ENCODE data around the gene MOB1B. TPM values are rescaled to one million over a fixed set of nuclear protein-coding genes. Genes with fewer than 3 reads are reported as not detected.

MOB1B gene
- total and polyA plus RNA-seq, 2 experiments from 2014 or later = 7.9 to 30.2 TPM

DNA sequence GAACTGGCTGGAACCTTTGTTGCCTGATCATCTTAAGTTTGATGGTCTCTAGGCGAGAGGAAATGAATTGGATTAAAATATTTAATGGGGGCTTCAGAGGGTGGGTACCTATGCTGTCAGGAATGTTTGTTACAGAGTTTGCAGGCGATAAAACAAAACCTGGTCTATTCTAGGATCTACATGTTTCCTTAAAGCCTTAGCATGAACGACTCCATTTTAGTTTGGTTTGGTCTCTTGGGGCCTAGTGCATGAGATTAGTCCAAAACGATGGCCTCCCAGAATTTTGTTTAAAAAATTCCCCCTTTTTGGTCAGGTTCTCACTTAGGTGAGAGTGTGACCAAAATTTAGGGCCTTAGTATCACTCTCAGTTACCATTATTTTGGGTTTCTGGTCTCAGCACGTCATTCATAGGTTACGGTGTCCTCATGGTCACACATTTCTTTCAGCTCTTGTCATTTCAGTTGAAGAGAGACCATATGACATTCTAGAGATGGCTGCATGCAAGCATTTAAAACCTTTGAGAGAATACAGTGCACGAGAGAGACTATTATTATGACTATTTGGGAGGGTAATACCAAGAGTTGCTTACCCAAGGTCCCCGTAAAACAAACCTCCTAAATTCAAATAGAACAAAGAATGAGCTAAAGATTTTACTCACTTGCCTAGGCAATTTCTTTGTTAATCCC is 13.8 kb downstream of the MOB1B start:
- H3K27me3 Mint-ChIP-seq (ENCODE audit: insufficient read depth, low read depth, poor library complexity) = peaks cover 4% of the 10 kb centered on the region
- no peaks in the 10 kb centered on the region for H3K27me3 ChIP-seq (ENCODE audit: insufficient read depth)
- ATAC-seq (no peak), DNase-seq (ENCODE audit: low spot score) (no peak)
- H3K9me3 Mint-ChIP-seq = peaks cover 19% of the 10 kb centered on the region
- no peak overlapping the region for H3K4me2 ChIP-seq
- TF ChIP-seq ZNF114 (CRISPR knock-in tag; IDR thresholded peaks at IDR 0.05) (no peak), EZH2 (IDR thresholded peaks at IDR 0.05; ENCODE audit: low read depth, unreplicated experiment) (no peak), JUNB (IDR thresholded peaks at IDR 0.05; ENCODE audit: unreplicated experiment) (no peak), EZH2phosphoT487 (IDR thresholded peaks at IDR 0.05; ENCODE audit: unreplicated experiment) (no peak), STAT1 (IDR thresholded peaks at IDR 0.05; ENCODE audit: unreplicated experiment) (no peak), CREB1 (CRISPR knock-in tag; IDR thresholded peaks at IDR 0.05; ENCODE audit: low read depth) (no peak), POLR2AphosphoS5 (IDR thresholded peaks at IDR 0.05; ENCODE audit: low read depth) (no peak), NANOG (IDR thresholded peaks at IDR 0.05; ENCODE audit: borderline replicate concordance) (no peak), ZNF331 (CRISPR knock-in tag; IDR thresholded peaks at IDR 0.05; ENCODE audit: low read depth) (no peak)
- TF ChIP-seq, protein P1, sequence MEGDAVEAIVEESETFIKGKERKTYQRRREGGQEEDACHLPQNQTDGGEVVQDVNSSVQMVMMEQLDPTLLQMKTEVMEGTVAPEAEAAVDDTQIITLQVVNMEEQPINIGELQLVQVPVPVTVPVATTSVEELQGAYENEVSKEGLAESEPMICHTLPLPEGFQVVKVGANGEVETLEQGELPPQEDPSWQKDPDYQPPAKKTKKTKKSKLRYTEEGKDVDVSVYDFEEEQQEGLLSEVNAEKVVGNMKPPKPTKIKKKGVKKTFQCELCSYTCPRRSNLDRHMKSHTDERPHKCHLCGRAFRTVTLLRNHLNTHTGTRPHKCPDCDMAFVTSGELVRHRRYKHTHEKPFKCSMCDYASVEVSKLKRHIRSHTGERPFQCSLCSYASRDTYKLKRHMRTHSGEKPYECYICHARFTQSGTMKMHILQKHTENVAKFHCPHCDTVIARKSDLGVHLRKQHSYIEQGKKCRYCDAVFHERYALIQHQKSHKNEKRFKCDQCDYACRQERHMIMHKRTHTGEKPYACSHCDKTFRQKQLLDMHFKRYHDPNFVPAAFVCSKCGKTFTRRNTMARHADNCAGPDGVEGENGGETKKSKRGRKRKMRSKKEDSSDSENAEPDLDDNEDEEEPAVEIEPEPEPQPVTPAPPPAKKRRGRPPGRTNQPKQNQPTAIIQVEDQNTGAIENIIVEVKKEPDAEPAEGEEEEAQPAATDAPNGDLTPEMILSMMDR (conservative IDR thresholded peaks at IDR 0.05; ENCODE audit: low read depth in 2 of 2) = no peak
- TF ChIP-seq, protein P2, sequence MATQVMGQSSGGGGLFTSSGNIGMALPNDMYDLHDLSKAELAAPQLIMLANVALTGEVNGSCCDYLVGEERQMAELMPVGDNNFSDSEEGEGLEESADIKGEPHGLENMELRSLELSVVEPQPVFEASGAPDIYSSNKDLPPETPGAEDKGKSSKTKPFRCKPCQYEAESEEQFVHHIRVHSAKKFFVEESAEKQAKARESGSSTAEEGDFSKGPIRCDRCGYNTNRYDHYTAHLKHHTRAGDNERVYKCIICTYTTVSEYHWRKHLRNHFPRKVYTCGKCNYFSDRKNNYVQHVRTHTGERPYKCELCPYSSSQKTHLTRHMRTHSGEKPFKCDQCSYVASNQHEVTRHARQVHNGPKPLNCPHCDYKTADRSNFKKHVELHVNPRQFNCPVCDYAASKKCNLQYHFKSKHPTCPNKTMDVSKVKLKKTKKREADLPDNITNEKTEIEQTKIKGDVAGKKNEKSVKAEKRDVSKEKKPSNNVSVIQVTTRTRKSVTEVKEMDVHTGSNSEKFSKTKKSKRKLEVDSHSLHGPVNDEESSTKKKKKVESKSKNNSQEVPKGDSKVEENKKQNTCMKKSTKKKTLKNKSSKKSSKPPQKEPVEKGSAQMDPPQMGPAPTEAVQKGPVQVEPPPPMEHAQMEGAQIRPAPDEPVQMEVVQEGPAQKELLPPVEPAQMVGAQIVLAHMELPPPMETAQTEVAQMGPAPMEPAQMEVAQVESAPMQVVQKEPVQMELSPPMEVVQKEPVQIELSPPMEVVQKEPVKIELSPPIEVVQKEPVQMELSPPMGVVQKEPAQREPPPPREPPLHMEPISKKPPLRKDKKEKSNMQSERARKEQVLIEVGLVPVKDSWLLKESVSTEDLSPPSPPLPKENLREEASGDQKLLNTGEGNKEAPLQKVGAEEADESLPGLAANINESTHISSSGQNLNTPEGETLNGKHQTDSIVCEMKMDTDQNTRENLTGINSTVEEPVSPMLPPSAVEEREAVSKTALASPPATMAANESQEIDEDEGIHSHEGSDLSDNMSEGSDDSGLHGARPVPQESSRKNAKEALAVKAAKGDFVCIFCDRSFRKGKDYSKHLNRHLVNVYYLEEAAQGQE (IDR thresholded peaks at IDR 0.05; ENCODE audit: unreplicated experiment) = no peak
- TF ChIP-seq, protein P3, sequence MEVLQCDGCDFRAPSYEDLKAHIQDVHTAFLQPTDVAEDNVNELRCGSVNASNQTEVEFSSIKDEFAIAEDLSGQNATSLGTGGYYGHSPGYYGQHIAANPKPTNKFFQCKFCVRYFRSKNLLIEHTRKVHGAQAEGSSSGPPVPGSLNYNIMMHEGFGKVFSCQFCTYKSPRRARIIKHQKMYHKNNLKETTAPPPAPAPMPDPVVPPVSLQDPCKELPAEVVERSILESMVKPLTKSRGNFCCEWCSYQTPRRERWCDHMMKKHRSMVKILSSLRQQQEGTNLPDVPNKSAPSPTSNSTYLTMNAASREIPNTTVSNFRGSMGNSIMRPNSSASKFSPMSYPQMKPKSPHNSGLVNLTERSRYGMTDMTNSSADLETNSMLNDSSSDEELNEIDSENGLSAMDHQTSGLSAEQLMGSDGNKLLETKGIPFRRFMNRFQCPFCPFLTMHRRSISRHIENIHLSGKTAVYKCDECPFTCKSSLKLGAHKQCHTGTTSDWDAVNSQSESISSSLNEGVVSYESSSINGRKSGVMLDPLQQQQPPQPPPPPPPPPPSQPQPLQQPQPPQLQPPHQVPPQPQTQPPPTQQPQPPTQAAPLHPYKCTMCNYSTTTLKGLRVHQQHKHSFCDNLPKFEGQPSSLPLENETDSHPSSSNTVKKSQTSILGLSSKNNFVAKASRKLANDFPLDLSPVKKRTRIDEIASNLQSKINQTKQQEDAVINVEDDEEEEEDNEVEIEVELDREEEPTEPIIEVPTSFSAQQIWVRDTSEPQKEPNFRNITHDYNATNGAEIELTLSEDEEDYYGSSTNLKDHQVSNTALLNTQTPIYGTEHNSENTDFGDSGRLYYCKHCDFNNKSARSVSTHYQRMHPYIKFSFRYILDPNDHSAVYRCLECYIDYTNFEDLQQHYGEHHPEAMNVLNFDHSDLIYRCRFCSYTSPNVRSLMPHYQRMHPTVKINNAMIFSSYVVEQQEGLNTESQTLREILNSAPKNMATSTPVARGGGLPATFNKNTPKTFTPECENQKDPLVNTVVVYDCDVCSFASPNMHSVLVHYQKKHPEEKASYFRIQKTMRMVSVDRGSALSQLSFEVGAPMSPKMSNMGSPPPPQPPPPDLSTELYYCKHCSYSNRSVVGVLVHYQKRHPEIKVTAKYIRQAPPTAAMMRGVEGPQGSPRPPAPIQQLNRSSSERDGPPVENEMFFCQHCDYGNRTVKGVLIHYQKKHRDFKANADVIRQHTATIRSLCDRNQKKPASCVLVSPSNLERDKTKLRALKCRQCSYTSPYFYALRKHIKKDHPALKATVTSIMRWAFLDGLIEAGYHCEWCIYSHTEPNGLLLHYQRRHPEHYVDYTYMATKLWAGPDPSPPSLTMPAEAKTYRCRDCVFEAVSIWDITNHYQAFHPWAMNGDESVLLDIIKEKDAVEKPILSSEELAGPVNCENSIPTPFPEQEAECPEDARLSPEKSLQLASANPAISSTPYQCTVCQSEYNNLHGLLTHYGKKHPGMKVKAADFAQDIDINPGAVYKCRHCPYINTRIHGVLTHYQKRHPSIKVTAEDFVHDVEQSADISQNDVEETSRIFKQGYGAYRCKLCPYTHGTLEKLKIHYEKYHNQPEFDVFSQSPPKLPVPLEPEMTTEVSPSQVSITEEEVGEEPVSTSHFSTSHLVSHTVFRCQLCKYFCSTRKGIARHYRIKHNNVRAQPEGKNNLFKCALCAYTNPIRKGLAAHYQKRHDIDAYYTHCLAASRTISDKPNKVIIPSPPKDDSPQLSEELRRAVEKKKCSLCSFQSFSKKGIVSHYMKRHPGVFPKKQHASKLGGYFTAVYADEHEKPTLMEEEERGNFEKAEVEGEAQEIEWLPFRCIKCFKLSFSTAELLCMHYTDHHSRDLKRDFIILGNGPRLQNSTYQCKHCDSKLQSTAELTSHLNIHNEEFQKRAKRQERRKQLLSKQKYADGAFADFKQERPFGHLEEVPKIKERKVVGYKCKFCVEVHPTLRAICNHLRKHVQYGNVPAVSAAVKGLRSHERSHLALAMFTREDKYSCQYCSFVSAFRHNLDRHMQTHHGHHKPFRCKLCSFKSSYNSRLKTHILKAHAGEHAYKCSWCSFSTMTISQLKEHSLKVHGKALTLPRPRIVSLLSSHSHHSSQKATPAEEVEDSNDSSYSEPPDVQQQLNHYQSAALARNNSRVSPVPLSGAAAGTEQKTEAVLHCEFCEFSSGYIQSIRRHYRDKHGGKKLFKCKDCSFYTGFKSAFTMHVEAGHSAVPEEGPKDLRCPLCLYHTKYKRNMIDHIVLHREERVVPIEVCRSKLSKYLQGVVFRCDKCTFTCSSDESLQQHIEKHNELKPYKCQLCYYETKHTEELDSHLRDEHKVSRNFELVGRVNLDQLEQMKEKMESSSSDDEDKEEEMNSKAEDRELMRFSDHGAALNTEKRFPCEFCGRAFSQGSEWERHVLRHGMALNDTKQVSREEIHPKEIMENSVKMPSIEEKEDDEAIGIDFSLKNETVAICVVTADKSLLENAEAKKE (CRISPR knock-in tag; IDR thresholded peaks at IDR 0.05) = no peak
- TF ChIP-seq, protein P4, sequence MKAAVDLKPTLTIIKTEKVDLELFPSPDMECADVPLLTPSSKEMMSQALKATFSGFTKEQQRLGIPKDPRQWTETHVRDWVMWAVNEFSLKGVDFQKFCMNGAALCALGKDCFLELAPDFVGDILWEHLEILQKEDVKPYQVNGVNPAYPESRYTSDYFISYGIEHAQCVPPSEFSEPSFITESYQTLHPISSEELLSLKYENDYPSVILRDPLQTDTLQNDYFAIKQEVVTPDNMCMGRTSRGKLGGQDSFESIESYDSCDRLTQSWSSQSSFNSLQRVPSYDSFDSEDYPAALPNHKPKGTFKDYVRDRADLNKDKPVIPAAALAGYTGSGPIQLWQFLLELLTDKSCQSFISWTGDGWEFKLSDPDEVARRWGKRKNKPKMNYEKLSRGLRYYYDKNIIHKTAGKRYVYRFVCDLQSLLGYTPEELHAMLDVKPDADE (IDR thresholded peaks at IDR 0.05) = no peak
- H3K4me3 ChIP-seq = no peak overlapping the region
- no peaks in the 10 kb centered on the region for H3K4me1 ChIP-seq (ENCODE audit: insufficient read depth)
- no peaks in the 10 kb centered on the region for H3K9me2 ChIP-seq (ENCODE audit: insufficient read depth)
- H3K36me3 ChIP-seq (ENCODE audit: insufficient read depth) = peaks cover 9% of the 10 kb centered on the region
- H4K20me1 ChIP-seq (replicated peaks; ENCODE audit: insufficient read depth) = peaks cover 12% of the 10 kb centered on the region; the same call in 1 of the 2 replicates
- peaks cover 98% of the 10 kb centered on the region for H3K79me2 ChIP-seq (replicated peaks; ENCODE audit: insufficient read depth)
- H3F3A ChIP-seq (replicated peaks; ENCODE audit: low read depth) = no peaks in the 10 kb centered on the region
- no peak overlapping the region for H3K4me3 Mint-ChIP-seq
- no peaks in the 10 kb centered on the region for H3K4me1 Mint-ChIP-seq
- H3K27ac Mint-ChIP-seq = no peak overlapping the region; the same call in 1 of the 2 replicates
- peaks cover 51% of the 10 kb centered on the region for H3K36me3 Mint-ChIP-seq (ENCODE audit: low read depth)
- H2AFZ ChIP-seq = no peak overlapping the region
- H3K27ac ChIP-seq (ENCODE audit: low read depth) = no peak overlapping the region

All from GM23338 (cell line).